ENCODE results near the gene NPR1.

- no peak for TF ChIP-seq POLR2A (IDR thresholded peaks at IDR 0.05)
- TF ChIP-seq CTCF (IDR thresholded peaks at IDR 0.05), result no peak
Observed at GRCh38 chr1:153728305-153729066, 50.0 kb downstream of the NPR1 start.
